Gastroesophageal sphincter (tissue), 3 donors: ENCODE results near the gene PHLDA1.

Source experiments
- POLR2A ChIP-seq, 2 donors: fragments of 450-650 bp; IDR thresholded peaks; one replicate each; pipeline ENCODE4 v1.6.1; 2017; ENCODE audit warnings: antibody characterized with exemption in 2 of 2, mild to moderate bottlenecking in 2 of 2, moderate library complexity in 1 of 2
- TF ChIP-seq, protein P1 (sequence below), 4 experiments: fragments of 200-600 bp in 2 of 4; fragments of 450-650 bp in 2 of 4; sonication (generic) in 1 of 4; IDR thresholded peaks; one replicate each; pipeline ENCODE4 v1.5.1; 2017 to 2019; ENCODE audit warnings: antibody characterized with exemption in 4 of 4, mild to moderate bottlenecking in 2 of 4, moderate library complexity in 2 of 4

GRCh38 chr12:75979181-75979580 is 52.4 kb downstream of the PHLDA1 start:
- TF ChIP-seq, protein P1, sequence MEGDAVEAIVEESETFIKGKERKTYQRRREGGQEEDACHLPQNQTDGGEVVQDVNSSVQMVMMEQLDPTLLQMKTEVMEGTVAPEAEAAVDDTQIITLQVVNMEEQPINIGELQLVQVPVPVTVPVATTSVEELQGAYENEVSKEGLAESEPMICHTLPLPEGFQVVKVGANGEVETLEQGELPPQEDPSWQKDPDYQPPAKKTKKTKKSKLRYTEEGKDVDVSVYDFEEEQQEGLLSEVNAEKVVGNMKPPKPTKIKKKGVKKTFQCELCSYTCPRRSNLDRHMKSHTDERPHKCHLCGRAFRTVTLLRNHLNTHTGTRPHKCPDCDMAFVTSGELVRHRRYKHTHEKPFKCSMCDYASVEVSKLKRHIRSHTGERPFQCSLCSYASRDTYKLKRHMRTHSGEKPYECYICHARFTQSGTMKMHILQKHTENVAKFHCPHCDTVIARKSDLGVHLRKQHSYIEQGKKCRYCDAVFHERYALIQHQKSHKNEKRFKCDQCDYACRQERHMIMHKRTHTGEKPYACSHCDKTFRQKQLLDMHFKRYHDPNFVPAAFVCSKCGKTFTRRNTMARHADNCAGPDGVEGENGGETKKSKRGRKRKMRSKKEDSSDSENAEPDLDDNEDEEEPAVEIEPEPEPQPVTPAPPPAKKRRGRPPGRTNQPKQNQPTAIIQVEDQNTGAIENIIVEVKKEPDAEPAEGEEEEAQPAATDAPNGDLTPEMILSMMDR (IDR thresholded peaks at IDR 0.05) = no peak
- TF ChIP-seq POLR2A (IDR thresholded peaks at IDR 0.05) = no peak
